Aorta (tissue), 5 donors: ENCODE measurements around the gene AFAP1. TPM values are rescaled to one million over a fixed set of nuclear protein-coding genes. Genes with fewer than 3 reads are reported as not detected.

Experiments used
- ATAC-seq: fragments of 200-7000 bp; cut with Tn5 transposase; one replicate; pipeline ENCODE4 v1.9.1; 2022; ENCODE audit warnings: moderate library complexity; ENCODE audit not compliant: low FRiP score
- DNase-seq, 2 donors: peaks; one replicate each; pipeline ENCODE4 v3.0.0-alpha.2; 2020
- H3K27ac ChIP-seq, 2 donors: one replicate each; pipeline ENCODE4 v1.5.1; 2013; ENCODE audit warnings: low read length in 2 of 2, mild to moderate bottlenecking in 2 of 2, moderate library complexity in 2 of 2, control low read depth in 1 of 2, inconsistent platforms in 1 of 2, low read depth in 1 of 2
- H3K27me3 ChIP-seq, 2 donors: one replicate each; pipeline ENCODE4 v1.6.1; 2013; ENCODE audit warnings: control low read depth in 1 of 2, low read length in 1 of 2, mild to moderate bottlenecking in 1 of 2, moderate library complexity in 1 of 2; ENCODE audit not compliant: insufficient read depth in 2 of 2, control insufficient read depth in 1 of 2
- H3K36me3 ChIP-seq, 2 donors: one replicate each; pipeline ENCODE4 v1.6.1; 2013; ENCODE audit warnings: control low read depth in 1 of 2, low read length in 1 of 2, mild to moderate bottlenecking in 1 of 2; ENCODE audit not compliant: insufficient read depth in 2 of 2, control insufficient read depth in 1 of 2
- H3K4me1 ChIP-seq, 2 donors: one replicate each; pipeline ENCODE4 v1.6.1; 2013; ENCODE audit warnings: low read length in 2 of 2, control low read depth in 1 of 2, mild to moderate bottlenecking in 1 of 2, moderate library complexity in 1 of 2; ENCODE audit not compliant: insufficient read depth in 2 of 2, control insufficient read depth in 1 of 2
- H3K4me3 ChIP-seq, 2 donors: one replicate each; pipeline ENCODE4 v1.5.1; 2013; ENCODE audit warnings: low read length in 2 of 2, control low read depth in 1 of 2, mild to moderate bottlenecking in 1 of 2
- H3K9me3 ChIP-seq: one replicate; pipeline ENCODE4 v1.6.1; 2013; ENCODE audit warnings: mild to moderate bottlenecking, low read length; ENCODE audit not compliant: control insufficient read depth
- WGBS, 2 donors: extraction: QIAGEN DNeasy Blood & Tissue Kit; methylation state at CpG; one replicate each; pipeline ENCODE4 v1.1.7; 2013; 5-methylcytosine and 5-hydroxymethylcytosine counted together
- intact Hi-C, 2 donors: fragments of 100-400 bp; cut with DNase I; formaldehyde crosslinking; loops; one replicate each; pipeline versions ENCODE4 v1.14.2 to v1.15.0; 2022
- polyA plus RNA-seq, 2 donors: library from polyadenylated mRNA; stranded (reverse); fragments of 200-250 nt; gene quantifications; one replicate each; pipeline ENCODE4 v1.2.3, GENCODE V29; 2013
- total RNA-seq, 2 donors: library from RNA; stranded (reverse); fragmentation: NEBNext Ultra II Directional; extraction: Animal tissue kit (Norgen Biotek cat#: 25700); gene quantifications; one replicate each; pipeline ENCODE4 v1.2.1, GENCODE V29; 2021
- donor health status: healthy with polysubstance abuse.
- donor health status: Bipolar disorder and iron deficiency.
- donor health status: DM: no; HTN: no; CAD: no.
- donor health status: DM: no; HTN: no; CAD: no.
- donor health status: DM: yes; HTN: yes; CAD: no.

AFAP1 gene
- total and polyA plus RNA-seq, 4 donors, result 4.6 to 60.5 (median 26.9) TPM

- Histone ChIP-seq H3K27ac (no peak overlapping the region), H3K9me3 (no peaks in the 10 kb centered on the region), H3K36me3 (no peaks in the 10 kb centered on the region), H3K4me3 (no peak overlapping the region), H3K27me3 (no peaks in the 10 kb centered on the region), H3K4me1 (no peaks in the 10 kb centered on the region)
- DNase-seq (no peak), ATAC-seq (no peak)
- 25 to 26% methylated on average over 8 of the region's 8 CpGs for WGBS, 2 donors
- intact Hi-C loops, result no loop called here
These were observed 147.0 kb downstream of the AFAP1 start for GRCh38 chr4:7792616-7793015.

DNA sequence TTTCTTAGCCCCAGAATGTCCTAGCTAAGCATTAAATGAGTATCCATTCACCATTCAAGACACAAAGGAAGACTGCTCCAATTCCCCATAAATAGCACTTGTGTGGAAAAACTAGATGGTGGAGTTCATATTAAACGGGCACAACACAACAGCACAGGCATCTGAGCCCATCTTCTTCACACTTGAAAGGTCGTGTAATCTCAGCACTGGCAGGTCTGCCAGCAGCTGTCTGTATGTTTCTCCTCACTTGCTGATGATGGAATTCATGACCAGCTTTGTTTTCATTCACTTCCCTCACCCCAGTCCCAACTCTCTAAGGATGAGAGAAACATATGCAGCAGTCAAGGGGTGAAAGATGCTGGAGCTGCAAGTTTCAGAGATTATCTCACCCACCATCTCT, 148.7 kb downstream of the AFAP1 start:
- DNase-seq (no peak), ATAC-seq (no peak)
- H3K27me3 ChIP-seq, result no peaks in the 10 kb centered on the region
- intact Hi-C loops, result no loop called here
- no peaks in the 10 kb centered on the region for H3K9me3 ChIP-seq
- no peaks in the 10 kb centered on the region for H3K36me3 ChIP-seq
- no peak overlapping the region for H3K27ac ChIP-seq
- no peaks in the 10 kb centered on the region for H3K4me1 ChIP-seq
- no peak overlapping the region for H3K4me3 ChIP-seq
- WGBS, 2 donors, result 31 to 37% methylated on average over 2 of the region's 2 CpGs

DNA sequence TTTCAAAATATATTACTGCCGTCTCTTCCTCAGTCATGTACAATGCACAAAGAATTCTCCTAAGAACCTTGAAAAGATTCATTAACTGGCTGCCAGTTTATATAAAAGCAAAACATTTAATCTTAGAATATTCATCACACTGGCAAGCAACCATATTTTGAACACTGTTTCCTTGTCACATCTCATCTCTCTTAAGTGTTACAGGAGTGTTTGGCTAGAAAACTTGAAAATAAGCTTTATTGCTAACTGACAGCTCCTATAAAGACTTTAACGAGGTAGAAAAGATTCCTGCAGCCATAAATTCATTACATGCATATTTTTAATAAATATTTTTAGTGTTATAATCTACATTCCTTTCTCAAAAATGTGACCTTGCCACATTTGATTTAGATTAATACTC, 149.6 kb downstream of the AFAP1 start:
- intact Hi-C loops, result no loop called here
- Histone ChIP-seq H3K4me3 (no peak overlapping the region), H3K36me3 (no peaks in the 10 kb centered on the region), H3K4me1 (no peaks in the 10 kb centered on the region), H3K27ac (no peak overlapping the region), H3K9me3 (no peaks in the 10 kb centered on the region), H3K27me3 (no peaks in the 10 kb centered on the region)
- ATAC-seq (no peak), DNase-seq (no peak)
- WGBS, 2 donors, result 35 to 44% methylated on average over 2 of the region's 2 CpGs

DNA sequence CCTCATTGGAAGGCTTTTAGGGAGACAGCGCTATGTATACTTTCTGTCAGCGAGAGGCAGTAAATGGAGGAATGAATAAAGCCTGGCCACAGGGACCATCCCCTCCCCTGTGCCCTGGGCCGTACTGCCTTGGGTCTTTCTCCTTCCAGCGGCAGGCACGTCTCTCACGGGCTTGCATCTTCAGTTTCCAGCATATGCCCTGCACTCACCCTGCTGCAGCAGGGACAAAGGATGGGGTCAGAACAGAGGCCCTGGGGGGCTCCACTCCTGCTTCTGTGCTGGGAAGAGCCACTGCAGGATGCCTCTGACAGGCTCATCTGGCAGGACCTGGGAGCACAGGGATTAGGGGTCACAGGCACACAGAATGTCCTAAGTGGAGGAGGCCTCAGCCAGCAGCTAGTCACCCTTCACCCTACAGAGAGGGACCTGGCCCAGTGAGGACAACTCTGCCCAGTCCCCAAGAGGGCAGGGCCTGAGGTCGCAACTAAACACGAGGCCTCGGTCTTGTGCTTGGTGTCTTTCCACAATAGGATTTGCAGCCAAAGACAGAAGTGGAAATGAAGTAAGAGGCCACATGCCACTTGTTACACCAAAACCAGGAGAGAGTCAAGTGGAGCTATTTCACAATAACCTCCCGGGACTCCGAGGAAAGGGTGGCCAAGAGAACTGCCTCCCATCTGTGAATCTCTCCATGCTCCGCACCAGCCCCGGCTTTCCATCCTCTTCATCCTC, 150.8 kb downstream of the AFAP1 start:
- intact Hi-C loops, result no loop called here
- ATAC-seq (peak; percentile 45), DNase-seq (no peak)
- Histone ChIP-seq H3K27me3 (no peaks in the 10 kb centered on the region), H3K9me3 (no peaks in the 10 kb centered on the region), H3K36me3 (no peaks in the 10 kb centered on the region), H3K4me3 (no peak overlapping the region), H3K4me1 (no peaks in the 10 kb centered on the region), H3K27ac (no peak overlapping the region)
- 59 to 65% methylated on average over 12 to 13 of the region's 13 CpGs for WGBS, 2 donors

DNA sequence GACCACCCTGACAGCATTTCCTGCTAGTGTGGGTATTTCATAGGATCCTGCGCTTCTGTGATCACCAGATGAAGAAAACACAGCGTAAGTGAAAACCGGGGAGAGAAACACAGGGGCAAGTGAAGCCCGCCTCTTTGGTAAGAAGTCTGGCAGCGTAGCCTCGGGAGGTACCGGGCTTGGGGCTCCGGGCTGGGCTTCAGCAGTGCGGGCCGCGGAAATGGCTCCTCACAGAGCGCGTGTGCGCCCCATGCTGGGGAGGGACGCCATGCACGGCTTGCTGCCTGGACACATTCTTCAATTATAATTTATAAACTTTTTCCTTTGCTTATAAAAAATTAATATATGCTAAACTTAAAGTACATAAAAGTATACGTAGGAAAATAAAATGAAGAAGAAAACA, 151.5 kb downstream of the AFAP1 start:
- Histone ChIP-seq H3K9me3 (no peaks in the 10 kb centered on the region), H3K4me3 (no peak overlapping the region), H3K27me3 (no peaks in the 10 kb centered on the region), H3K4me1 (no peaks in the 10 kb centered on the region), H3K27ac (no peak overlapping the region), H3K36me3 (no peaks in the 10 kb centered on the region)
- intact Hi-C loops, result no loop called here
- no peak for DNase-seq
- ATAC-seq, result no peak
- 93 to 94% methylated on average over 17 of the region's 17 CpGs for WGBS, 2 donors

DNA sequence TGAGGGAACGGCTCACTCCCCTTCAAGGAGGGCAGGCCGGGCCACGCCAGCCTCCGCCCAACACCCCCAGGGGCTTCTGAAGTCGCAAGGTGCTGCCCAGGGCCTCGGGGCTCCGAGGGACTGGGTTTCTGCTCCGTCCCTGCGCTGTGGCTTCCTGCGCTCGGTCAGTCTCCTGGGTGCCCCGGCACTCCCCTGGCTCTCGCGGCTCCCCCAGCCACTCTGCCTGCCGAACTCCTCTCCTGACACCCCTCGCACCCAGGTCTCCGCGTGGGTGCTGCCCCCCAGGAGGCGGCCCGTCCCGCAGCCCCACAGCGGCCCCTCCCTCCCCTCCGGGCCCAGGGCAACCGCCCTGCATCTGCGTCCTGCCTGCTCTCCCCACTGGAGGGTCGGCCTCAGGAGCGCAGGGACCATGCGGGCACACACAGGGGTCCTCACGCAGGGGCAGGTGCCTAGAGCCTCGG, 151.9 kb downstream of the AFAP1 start:
- intact Hi-C loops, result no loop called here
- WGBS, 2 donors, result 92 to 93% methylated on average over 25 to 30 of the region's 30 CpGs
- no peak overlapping the region for H3K4me3 ChIP-seq
- H3K27me3 ChIP-seq, result no peaks in the 10 kb centered on the region
- no peaks in the 10 kb centered on the region for H3K4me1 ChIP-seq
- DNase-seq (peak in 1 of 2 donors; percentile 55), ATAC-seq (no peak)
- H3K9me3 ChIP-seq, result no peaks in the 10 kb centered on the region
- no peak overlapping the region for H3K27ac ChIP-seq
- no peaks in the 10 kb centered on the region for H3K36me3 ChIP-seq

DNA sequence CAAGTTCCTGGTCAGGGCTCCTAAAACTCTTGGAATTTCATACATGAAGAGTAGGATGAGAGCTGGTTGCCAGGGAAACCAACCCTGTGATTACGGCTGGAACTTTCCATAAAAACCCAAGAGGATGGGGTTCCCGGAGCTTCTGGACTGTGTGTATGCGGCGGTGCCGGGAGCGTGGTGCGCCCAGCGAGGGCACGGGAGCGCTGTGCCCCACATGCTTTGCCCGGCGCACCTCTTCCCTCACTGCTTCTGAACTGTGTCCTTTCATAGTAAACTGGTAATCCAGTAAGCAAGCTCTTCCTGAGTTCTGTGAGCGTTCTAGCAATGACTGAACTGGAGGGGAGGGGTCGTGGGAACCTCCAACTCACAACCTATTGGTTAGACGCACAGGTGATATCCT, 152.6 kb downstream of the AFAP1 start:
- no peaks in the 10 kb centered on the region for H3K9me3 ChIP-seq
- H3K27me3 ChIP-seq, result no peaks in the 10 kb centered on the region
- H3K27ac ChIP-seq, result no peak overlapping the region
- H3K4me1 ChIP-seq, result no peaks in the 10 kb centered on the region
- intact Hi-C loops, result no loop called here
- 88 to 95% methylated on average over 15 of the region's 15 CpGs for WGBS, 2 donors
- DNase-seq, result peak in 1 of 2 donors; percentile 61
- no peak overlapping the region for H3K4me3 ChIP-seq
- no peaks in the 10 kb centered on the region for H3K36me3 ChIP-seq
- no peak for ATAC-seq

GRCh38 chr4:7786517-7786916, 153.1 kb downstream of the AFAP1 start:
- ATAC-seq, result no peak
- Histone ChIP-seq H3K4me3 (no peak overlapping the region), H3K9me3 (no peaks in the 10 kb centered on the region), H3K27ac (no peak overlapping the region), H3K4me1 (no peaks in the 10 kb centered on the region), H3K36me3 (no peaks in the 10 kb centered on the region), H3K27me3 (no peaks in the 10 kb centered on the region)
- 88 to 94% methylated on average over 10 of the region's 10 CpGs for WGBS, 2 donors
- intact Hi-C loops, result no loop called here
- DNase-seq, result peak in 1 of 2 donors; percentile 17

DNA sequence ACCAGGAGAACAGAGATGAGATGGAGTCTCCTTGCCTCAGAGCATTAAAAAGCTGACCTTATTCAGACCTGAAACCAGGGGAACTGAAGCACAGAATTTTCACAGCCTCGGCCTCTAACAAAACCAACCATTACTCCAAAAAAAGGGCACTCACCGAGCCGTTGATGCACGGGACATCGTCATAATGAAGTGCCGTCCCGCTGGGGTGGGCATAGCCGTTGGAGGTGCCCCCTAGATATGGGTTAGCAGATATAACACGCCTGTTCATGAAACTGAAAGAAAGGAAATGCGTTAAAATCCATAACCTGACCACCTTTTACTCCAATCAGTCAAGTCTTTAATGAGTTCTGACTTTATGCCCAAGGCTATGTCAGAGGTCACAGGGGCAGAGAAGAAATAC, 153.6 kb downstream of the AFAP1 start:
- 96 to 99% methylated on average over 10 of the region's 10 CpGs for WGBS, 2 donors
- intact Hi-C loops, result no loop called here
- Histone ChIP-seq H3K27me3 (no peaks in the 10 kb centered on the region), H3K9me3 (no peaks in the 10 kb centered on the region), H3K36me3 (no peaks in the 10 kb centered on the region), H3K4me3 (no peak overlapping the region), H3K27ac (no peak overlapping the region), H3K4me1 (peaks cover 0 to 3% of the 10 kb centered on the region in 2 donors)
- DNase-seq, result no peak
- ATAC-seq, result no peak
